Stimulated activated CD8-positive, alpha-beta memory T cell treated with anti-CD3 and anti-CD28 coated beads, Interleukin-7, amount 100 ng/mL, for 48 hours (primary cell): Measurements from ENCODE around the gene GDF3.

Experiments
- DNase-seq, 2 donors: peaks; one replicate each; pipeline ENCODE4 v3.0.0-alpha.2; 2020; ENCODE audit warnings: low read depth in 1 of 2; ENCODE audit errors: extremely low read depth in 1 of 2

The GDF3 gene

GRCh38 chr12:7668171-7668570 lies 27.4 kb downstream of the GDF3 start:
- no peak for DNase-seq

- DNase-seq: no peak
These were observed 28.4 kb downstream of the GDF3 start for GRCh38 chr12:7667125-7667524.

DNA sequence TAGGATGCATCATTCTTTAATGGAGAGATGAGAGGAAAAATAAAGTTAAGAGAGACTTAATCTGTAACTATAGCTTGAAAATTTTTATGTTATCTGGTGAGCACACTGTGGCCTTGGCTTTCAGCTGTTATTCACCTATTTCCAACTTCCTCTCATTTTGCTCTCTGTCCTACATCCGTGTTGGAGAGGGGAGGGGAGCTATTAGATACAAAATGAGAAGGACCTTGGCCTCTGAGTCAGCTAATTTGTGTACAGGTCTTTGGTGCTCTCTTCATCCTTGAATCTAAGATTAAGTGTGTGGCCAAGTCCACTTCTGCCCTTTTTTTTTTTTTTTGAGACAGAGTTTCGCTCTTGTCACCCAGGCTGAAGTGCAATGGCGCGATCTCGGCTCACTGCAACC lies 29.0 kb downstream of the GDF3 start:
- DNase-seq: no peak

- DNase-seq: no peak
These were observed 33.8 kb downstream of the GDF3 start for GRCh38 chr12:7661741-7662140.

GRCh38 chr12:7656121-7656520 lies 39.5 kb downstream of the GDF3 start:
- no peak for DNase-seq

GRCh38 chr12:7650091-7650490 lies 45.5 kb downstream of the GDF3 start:
- no peak for DNase-seq

GRCh38 chr12:7647071-7647470 lies 48.5 kb downstream of the GDF3 start:
- no peak for DNase-seq

GRCh38 chr12:7646178-7646475 lies 49.4 kb downstream of the GDF3 start:
- no peak for DNase-seq

GRCh38 chr12:7645395-7646177 lies 50.0 kb downstream of the GDF3 start:
- no peak for DNase-seq

DNA sequence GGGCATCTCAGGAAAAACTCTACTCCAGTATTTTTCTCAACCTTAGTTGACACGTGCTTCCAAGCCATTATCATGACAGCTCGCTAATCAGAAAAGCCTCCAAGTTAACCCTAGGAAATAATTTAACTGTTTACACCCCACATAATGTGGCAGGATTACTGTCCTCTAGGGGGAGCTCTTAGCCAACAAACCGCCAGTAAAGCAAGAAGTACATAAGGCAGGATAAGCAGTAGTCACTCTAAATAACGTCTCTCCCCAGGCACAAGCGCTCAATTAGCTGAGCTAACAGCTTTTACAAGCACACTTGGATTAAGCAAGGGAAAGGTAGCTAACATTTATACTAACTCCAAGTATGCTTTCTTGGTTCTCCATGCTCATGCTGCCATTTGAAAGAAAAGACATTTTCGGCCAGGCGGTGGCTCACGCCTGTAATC lies 52.7 kb downstream of the GDF3 start:
- DNase-seq: peak in 1 of 2 donors; percentile 28

GRCh38 chr12:7642287-7642686 lies 53.3 kb downstream of the GDF3 start:
- DNase-seq: no peak

DNA sequence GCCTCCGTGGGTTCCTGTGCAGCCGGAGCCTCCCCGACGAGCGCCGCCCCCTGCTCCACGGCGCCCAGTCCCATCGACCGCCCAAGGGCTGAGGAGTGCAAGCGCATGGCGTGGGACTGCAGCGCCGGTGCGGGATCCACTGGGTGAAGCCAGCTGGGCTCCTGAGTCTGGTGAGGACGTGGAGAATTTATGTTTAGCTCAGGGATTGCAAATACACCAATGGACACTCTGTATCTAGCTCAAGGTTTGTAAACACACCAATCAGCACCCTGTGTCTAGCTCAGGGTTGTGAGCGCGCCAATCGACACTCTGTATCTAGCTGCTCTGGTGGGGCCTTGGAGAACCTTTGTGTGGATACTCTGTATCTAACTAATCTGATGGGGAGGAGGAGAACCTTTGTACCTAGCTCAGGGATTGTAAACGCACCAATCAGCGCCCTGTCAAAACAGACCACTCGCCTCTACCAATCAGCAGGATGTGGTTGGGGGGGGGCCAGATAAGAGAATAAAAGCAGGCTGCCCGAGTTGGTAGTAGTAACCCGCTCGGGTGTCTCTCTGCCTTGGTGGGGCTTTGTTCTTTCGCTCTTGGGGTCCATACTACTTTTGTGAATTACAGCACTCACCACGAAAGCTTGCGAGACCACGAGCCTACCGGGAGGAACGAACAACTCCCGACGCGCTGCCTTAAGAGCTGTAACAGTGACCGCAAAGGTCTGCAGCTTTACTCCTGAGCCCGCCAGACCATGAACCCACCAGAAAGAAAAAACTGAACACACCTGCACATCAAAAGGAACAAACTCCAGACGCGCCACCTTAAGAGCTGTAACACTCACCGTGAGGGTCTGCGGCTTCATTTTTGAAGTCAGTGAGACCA lies 55.2 kb downstream of the GDF3 start:
- DNase-seq: peak; percentile 26 to 36
